ENCODE data around the gene CLEC14A.
A peak's percentile ranks its signal among the peaks of the same experiment; 100 is the strongest.

CLEC14A gene

GRCh38 chr14:38257507-38257906, 1.6 kb upstream of the CLEC14A start:
- Mint-ChIP-seq H3K27ac (no peak overlapping the region), H3K4me1 (peaks cover 4 to 16% of the 10 kb centered on the region in 2 donors), H3K9me3 (peaks cover 4 to 5% of the 10 kb centered on the region in 2 donors), H3K27me3 (peaks cover 19 to 29% of the 10 kb centered on the region in 2 donors), H3K36me3 (no peaks in the 10 kb centered on the region), H3K4me3 (no peak overlapping the region)
- no peak for ATAC-seq (replicated peaks)
- DNase-seq, result no peak

GRCh38 chr14:38256533-38256840, 594 bp upstream of the CLEC14A start:
- peaks cover 4 to 16% of the 10 kb centered on the region in 2 donors for H3K4me1 Mint-ChIP-seq
- H3K27me3 Mint-ChIP-seq, result peaks cover 19 to 29% of the 10 kb centered on the region in 2 donors
- H3K27ac Mint-ChIP-seq, result no peak overlapping the region
- DNase-seq (no peak), ATAC-seq (replicated peaks) (no peak)
- H3K4me3 Mint-ChIP-seq, result peak overlapping the region in 1 of 2 donors; percentile 36
- H3K36me3 Mint-ChIP-seq, result no peaks in the 10 kb centered on the region
- H3K9me3 Mint-ChIP-seq, result no peaks in the 10 kb centered on the region

GRCh38 chr14:38255408-38255672, 553 bp downstream of the CLEC14A start:
- Mint-ChIP-seq H3K36me3 (no peaks in the 10 kb centered on the region), H3K9me3 (no peaks in the 10 kb centered on the region), H3K4me3 (peak overlapping the region in 1 of 2 donors; percentile 57), H3K4me1 (peaks cover 4 to 16% of the 10 kb centered on the region in 2 donors), H3K27ac (no peak overlapping the region), H3K27me3 (peaks cover 19 to 29% of the 10 kb centered on the region in 2 donors)
- DNase-seq (no peak), ATAC-seq (replicated peaks) (peak; percentile 34 to 50)

- Mint-ChIP-seq H3K9me3 (no peaks in the 10 kb centered on the region), H3K4me3 (no peak overlapping the region), H3K36me3 (no peaks in the 10 kb centered on the region), H3K27ac (no peak overlapping the region), H3K4me1 (peaks cover 4 to 16% of the 10 kb centered on the region in 2 donors), H3K27me3 (peaks cover 19 to 29% of the 10 kb centered on the region in 2 donors)
- DNase-seq, result no peak
- no peak for ATAC-seq (replicated peaks)
Measured at GRCh38 chr14:38254571-38255407, 1.1 kb downstream of the CLEC14A start.

- no peaks in the 10 kb centered on the region for H3K9me3 Mint-ChIP-seq
- H3K27ac Mint-ChIP-seq, result no peak overlapping the region
- no peaks in the 10 kb centered on the region for H3K36me3 Mint-ChIP-seq
- ATAC-seq (replicated peaks) (no peak), DNase-seq (no peak)
- peaks cover 4 to 16% of the 10 kb centered on the region in 2 donors for H3K4me1 Mint-ChIP-seq
- H3K27me3 Mint-ChIP-seq, result peaks cover 19 to 29% of the 10 kb centered on the region in 2 donors
- no peak overlapping the region for H3K4me3 Mint-ChIP-seq
Measured at GRCh38 chr14:38253676-38254075, 2.2 kb downstream of the CLEC14A start.

- Mint-ChIP-seq H3K4me3 (no peak overlapping the region), H3K4me1 (peaks cover 4 to 16% of the 10 kb centered on the region in 2 donors), H3K36me3 (no peaks in the 10 kb centered on the region), H3K27me3 (peaks cover 14 to 29% of the 10 kb centered on the region in 2 donors), H3K9me3 (no peaks in the 10 kb centered on the region), H3K27ac (no peak overlapping the region)
- DNase-seq (no peak), ATAC-seq (replicated peaks) (no peak)
Measured at GRCh38 chr14:38252066-38252710, 3.7 kb downstream of the CLEC14A start.

GRCh38 chr14:38250331-38250730, 5.6 kb downstream of the CLEC14A start:
- Mint-ChIP-seq H3K27me3 (peaks cover 8 to 17% of the 10 kb centered on the region in 2 donors), H3K27ac (no peak overlapping the region), H3K9me3 (no peaks in the 10 kb centered on the region), H3K36me3 (no peaks in the 10 kb centered on the region), H3K4me1 (peaks cover 4 to 6% of the 10 kb centered on the region in 2 donors), H3K4me3 (no peak overlapping the region)
- no peak for DNase-seq
- ATAC-seq (replicated peaks), result no peak

GRCh38 chr14:38248321-38249028, 7.4 kb downstream of the CLEC14A start:
- H3K4me3 Mint-ChIP-seq, result no peak overlapping the region
- ATAC-seq (replicated peaks), result no peak
- no peaks in the 10 kb centered on the region for H3K36me3 Mint-ChIP-seq
- H3K4me1 Mint-ChIP-seq, result no peaks in the 10 kb centered on the region
- H3K9me3 Mint-ChIP-seq, result no peaks in the 10 kb centered on the region
- peaks cover 0 to 3% of the 10 kb centered on the region in 2 donors for H3K27me3 Mint-ChIP-seq
- no peak for DNase-seq
- no peak overlapping the region for H3K27ac Mint-ChIP-seq

GRCh38 chr14:38243696-38244240, 12.1 kb downstream of the CLEC14A start:
- H3K36me3 Mint-ChIP-seq, result no peaks in the 10 kb centered on the region
- no peak overlapping the region for H3K4me3 Mint-ChIP-seq
- H3K9me3 Mint-ChIP-seq, result peaks cover 0 to 4% of the 10 kb centered on the region in 2 donors
- no peaks in the 10 kb centered on the region for H3K4me1 Mint-ChIP-seq
- no peak overlapping the region for H3K27ac Mint-ChIP-seq
- no peaks in the 10 kb centered on the region for H3K27me3 Mint-ChIP-seq
- DNase-seq (no peak), ATAC-seq (replicated peaks) (no peak)

- DNase-seq (no peak), ATAC-seq (replicated peaks) (no peak)
- Mint-ChIP-seq H3K36me3 (no peaks in the 10 kb centered on the region), H3K9me3 (peaks cover 0 to 4% of the 10 kb centered on the region in 2 donors), H3K4me3 (no peak overlapping the region), H3K4me1 (no peaks in the 10 kb centered on the region), H3K27ac (no peak overlapping the region), H3K27me3 (no peaks in the 10 kb centered on the region)
Measured at GRCh38 chr14:38238878-38239277, 17.0 kb downstream of the CLEC14A start.

GRCh38 chr14:38238332-38238731, 17.6 kb downstream of the CLEC14A start:
- Mint-ChIP-seq H3K27ac (no peak overlapping the region), H3K4me3 (no peak overlapping the region), H3K27me3 (no peaks in the 10 kb centered on the region), H3K9me3 (peaks cover 0 to 4% of the 10 kb centered on the region in 2 donors), H3K4me1 (no peaks in the 10 kb centered on the region), H3K36me3 (no peaks in the 10 kb centered on the region)
- ATAC-seq (replicated peaks) (no peak), DNase-seq (no peak)

GRCh38 chr14:38233218-38233617, 22.7 kb downstream of the CLEC14A start:
- ATAC-seq (replicated peaks) (no peak), DNase-seq (no peak)
- no peak overlapping the region for H3K27ac Mint-ChIP-seq
- no peak overlapping the region for H3K4me3 Mint-ChIP-seq
- no peaks in the 10 kb centered on the region for H3K4me1 Mint-ChIP-seq
- no peaks in the 10 kb centered on the region for H3K27me3 Mint-ChIP-seq
- H3K9me3 Mint-ChIP-seq, result peaks cover 0 to 7% of the 10 kb centered on the region in 2 donors
- H3K36me3 Mint-ChIP-seq, result no peaks in the 10 kb centered on the region

- no peak overlapping the region for H3K27ac Mint-ChIP-seq
- DNase-seq, result no peak
- H3K4me1 Mint-ChIP-seq, result no peaks in the 10 kb centered on the region
- ATAC-seq (replicated peaks), result no peak
- no peak overlapping the region for H3K4me3 Mint-ChIP-seq
- peaks cover 0 to 7% of the 10 kb centered on the region in 2 donors for H3K9me3 Mint-ChIP-seq
- no peaks in the 10 kb centered on the region for H3K36me3 Mint-ChIP-seq
- H3K27me3 Mint-ChIP-seq, result no peaks in the 10 kb centered on the region
Measured at GRCh38 chr14:38226366-38226765, 29.5 kb downstream of the CLEC14A start.

GRCh38 chr14:38225946-38226345, 29.9 kb downstream of the CLEC14A start:
- peaks cover 0 to 5% of the 10 kb centered on the region in 2 donors for H3K9me3 Mint-ChIP-seq
- H3K27me3 Mint-ChIP-seq, result no peaks in the 10 kb centered on the region
- DNase-seq, result no peak
- ATAC-seq (replicated peaks), result no peak
- H3K4me3 Mint-ChIP-seq, result no peak overlapping the region
- H3K4me1 Mint-ChIP-seq, result no peaks in the 10 kb centered on the region
- no peaks in the 10 kb centered on the region for H3K36me3 Mint-ChIP-seq
- H3K27ac Mint-ChIP-seq, result no peak overlapping the region

All from stimulated activated naive B cell treated with anti-CD40 and anti-IgM and Interleukin-4, amounts not matched to agents 10 μg/mL and 1 μg/mL and 100 μg/mL, for 72 hours (primary cell).